HL-60 (cell line): ENCODE results near the gene CTNNA3.

Source experiments
- DNase-seq, 2 experiments: peaks; one replicate each; pipeline ENCODE4 v3.0.0-alpha.2; 2010 to 2020; ENCODE audit warnings: low read depth in 1 of 2, low spot score in 1 of 2
- H3K27ac ChIP-seq: fragments of 250-450 bp; sonication (Bioruptor Pico); replicated peaks from 2 replicates; pipeline ENCODE4 v1.5.1; 2020; ENCODE audit warnings: mild to moderate bottlenecking, moderate library complexity
- H3K27me3 ChIP-seq: fragments of 250-450 bp; sonication (Bioruptor Pico); 2 replicates; pipeline ENCODE4 v1.5.1; 2021; ENCODE audit warnings: mild to moderate bottlenecking, moderate library complexity; ENCODE audit not compliant: insufficient read depth, poor library complexity, severe bottlenecking
- H3K4me3 ChIP-seq: replicated peaks from 2 replicates; pipeline ENCODE4 v1.5.1; 2011; ENCODE audit warnings: mild to moderate bottlenecking, control low read depth, low read length; ENCODE audit not compliant: insufficient read depth
- GABPA ChIP-seq: IDR thresholded peaks from 2 replicates; pipeline ENCODE4 v1.6.1; 2012; ENCODE audit warnings: low read depth
- POLR2AphosphoS5 ChIP-seq: IDR thresholded peaks from 2 replicates; pipeline ENCODE4 v1.6.1; 2012; ENCODE audit warnings: low read depth
- SPI1 ChIP-seq: IDR thresholded peaks from 2 replicates; pipeline ENCODE4 v1.6.1; 2012; ENCODE audit warnings: low read depth, mild to moderate bottlenecking, borderline replicate concordance
- TF ChIP-seq, protein P1 (sequence below): IDR thresholded peaks from 2 replicates; pipeline ENCODE4 v1.6.1; 2012; ENCODE audit warnings: low read depth; ENCODE audit not compliant: insufficient replicate concordance
- TF ChIP-seq, protein P2 (sequence below): IDR thresholded peaks from one replicate; pipeline ENCODE4 v1.5.1; 2011; ENCODE audit warnings: low read length, control low read depth, inconsistent platforms; ENCODE audit not compliant: insufficient read depth

CTNNA3 gene

DNA sequence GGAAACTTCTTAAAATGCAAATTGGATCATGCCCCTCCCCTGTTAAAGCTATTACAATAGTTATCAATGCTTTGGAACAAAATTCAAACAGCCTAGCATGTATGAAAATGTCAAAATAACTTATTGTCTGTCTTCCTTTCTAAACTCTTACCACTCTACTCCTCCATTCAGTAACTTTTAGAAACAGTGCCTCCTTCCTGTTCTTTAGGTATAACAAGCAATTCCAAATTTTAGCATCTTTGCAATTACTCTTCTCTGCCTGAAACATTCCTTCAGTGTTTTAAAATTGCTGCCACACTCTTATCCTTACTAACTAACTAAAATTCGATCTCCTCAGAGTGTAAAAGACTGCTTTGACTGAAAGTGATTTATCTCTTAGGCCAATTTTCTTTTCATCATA, 1430.6 kb downstream of the CTNNA3 start:
- Histone ChIP-seq H3K27me3 (no peaks in the 10 kb centered on the region), H3K4me3 (no peak overlapping the region), H3K27ac (no peak overlapping the region)
- DNase-seq: no peak
- TF ChIP-seq, protein P1, sequence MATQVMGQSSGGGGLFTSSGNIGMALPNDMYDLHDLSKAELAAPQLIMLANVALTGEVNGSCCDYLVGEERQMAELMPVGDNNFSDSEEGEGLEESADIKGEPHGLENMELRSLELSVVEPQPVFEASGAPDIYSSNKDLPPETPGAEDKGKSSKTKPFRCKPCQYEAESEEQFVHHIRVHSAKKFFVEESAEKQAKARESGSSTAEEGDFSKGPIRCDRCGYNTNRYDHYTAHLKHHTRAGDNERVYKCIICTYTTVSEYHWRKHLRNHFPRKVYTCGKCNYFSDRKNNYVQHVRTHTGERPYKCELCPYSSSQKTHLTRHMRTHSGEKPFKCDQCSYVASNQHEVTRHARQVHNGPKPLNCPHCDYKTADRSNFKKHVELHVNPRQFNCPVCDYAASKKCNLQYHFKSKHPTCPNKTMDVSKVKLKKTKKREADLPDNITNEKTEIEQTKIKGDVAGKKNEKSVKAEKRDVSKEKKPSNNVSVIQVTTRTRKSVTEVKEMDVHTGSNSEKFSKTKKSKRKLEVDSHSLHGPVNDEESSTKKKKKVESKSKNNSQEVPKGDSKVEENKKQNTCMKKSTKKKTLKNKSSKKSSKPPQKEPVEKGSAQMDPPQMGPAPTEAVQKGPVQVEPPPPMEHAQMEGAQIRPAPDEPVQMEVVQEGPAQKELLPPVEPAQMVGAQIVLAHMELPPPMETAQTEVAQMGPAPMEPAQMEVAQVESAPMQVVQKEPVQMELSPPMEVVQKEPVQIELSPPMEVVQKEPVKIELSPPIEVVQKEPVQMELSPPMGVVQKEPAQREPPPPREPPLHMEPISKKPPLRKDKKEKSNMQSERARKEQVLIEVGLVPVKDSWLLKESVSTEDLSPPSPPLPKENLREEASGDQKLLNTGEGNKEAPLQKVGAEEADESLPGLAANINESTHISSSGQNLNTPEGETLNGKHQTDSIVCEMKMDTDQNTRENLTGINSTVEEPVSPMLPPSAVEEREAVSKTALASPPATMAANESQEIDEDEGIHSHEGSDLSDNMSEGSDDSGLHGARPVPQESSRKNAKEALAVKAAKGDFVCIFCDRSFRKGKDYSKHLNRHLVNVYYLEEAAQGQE: no peak
- no peak for TF ChIP-seq GABPA
- TF ChIP-seq, protein P2, sequence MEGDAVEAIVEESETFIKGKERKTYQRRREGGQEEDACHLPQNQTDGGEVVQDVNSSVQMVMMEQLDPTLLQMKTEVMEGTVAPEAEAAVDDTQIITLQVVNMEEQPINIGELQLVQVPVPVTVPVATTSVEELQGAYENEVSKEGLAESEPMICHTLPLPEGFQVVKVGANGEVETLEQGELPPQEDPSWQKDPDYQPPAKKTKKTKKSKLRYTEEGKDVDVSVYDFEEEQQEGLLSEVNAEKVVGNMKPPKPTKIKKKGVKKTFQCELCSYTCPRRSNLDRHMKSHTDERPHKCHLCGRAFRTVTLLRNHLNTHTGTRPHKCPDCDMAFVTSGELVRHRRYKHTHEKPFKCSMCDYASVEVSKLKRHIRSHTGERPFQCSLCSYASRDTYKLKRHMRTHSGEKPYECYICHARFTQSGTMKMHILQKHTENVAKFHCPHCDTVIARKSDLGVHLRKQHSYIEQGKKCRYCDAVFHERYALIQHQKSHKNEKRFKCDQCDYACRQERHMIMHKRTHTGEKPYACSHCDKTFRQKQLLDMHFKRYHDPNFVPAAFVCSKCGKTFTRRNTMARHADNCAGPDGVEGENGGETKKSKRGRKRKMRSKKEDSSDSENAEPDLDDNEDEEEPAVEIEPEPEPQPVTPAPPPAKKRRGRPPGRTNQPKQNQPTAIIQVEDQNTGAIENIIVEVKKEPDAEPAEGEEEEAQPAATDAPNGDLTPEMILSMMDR: no peak
- TF ChIP-seq SPI1: no peak
- TF ChIP-seq POLR2AphosphoS5: no peak

DNA sequence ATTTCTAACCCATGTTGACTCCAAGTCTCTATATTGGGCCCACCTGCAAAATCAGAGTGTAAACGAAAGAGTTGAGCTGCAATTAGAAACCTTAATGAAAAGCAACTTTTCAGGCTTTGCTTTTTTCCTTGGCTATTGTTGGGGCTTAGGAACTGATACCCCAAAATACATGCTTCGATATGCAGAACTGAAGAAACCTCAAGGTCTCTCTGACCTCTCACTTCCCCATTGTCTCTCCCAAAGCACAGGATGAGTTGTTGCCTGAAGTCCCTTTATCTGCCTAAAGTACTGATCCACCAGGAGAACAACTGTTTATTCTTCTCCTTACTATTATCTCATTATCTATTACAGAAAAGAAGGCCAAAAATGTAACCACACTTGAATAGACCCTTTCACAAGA, 1436.2 kb downstream of the CTNNA3 start:
- Histone ChIP-seq H3K27ac (no peak overlapping the region), H3K27me3 (no peaks in the 10 kb centered on the region), H3K4me3 (no peak overlapping the region)
- DNase-seq: no peak
- TF ChIP-seq POLR2AphosphoS5: no peak
- TF ChIP-seq, protein P1: no peak
- TF ChIP-seq, protein P2: no peak
- TF ChIP-seq SPI1: no peak
- no peak for TF ChIP-seq GABPA

DNA sequence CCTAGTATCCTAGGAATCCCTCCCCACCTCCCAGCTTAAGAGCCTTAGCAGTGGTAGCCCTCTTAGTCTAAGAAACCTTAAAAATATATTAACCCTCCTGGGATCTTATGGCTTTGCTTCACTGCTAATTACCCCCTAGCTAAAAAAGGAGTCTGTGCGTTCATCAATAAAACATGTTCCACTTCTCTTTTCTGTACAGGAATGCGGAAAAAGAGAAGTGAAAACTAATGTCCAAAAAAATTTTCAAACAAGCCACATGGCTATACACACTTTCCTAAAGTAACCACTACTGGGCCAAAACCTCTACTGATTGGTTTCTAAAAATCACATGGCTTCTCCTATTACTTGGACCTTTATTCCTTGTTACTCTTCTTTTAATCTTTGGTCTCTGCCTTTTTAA, 1437.3 kb downstream of the CTNNA3 start:
- H3K27me3 ChIP-seq: no peaks in the 10 kb centered on the region
- no peak overlapping the region for H3K27ac ChIP-seq
- peak; percentile 56; the same call in 1 of the 2 replicates for TF ChIP-seq SPI1
- TF ChIP-seq, protein P2: no peak
- DNase-seq: no peak
- no peak overlapping the region for H3K4me3 ChIP-seq

DNA sequence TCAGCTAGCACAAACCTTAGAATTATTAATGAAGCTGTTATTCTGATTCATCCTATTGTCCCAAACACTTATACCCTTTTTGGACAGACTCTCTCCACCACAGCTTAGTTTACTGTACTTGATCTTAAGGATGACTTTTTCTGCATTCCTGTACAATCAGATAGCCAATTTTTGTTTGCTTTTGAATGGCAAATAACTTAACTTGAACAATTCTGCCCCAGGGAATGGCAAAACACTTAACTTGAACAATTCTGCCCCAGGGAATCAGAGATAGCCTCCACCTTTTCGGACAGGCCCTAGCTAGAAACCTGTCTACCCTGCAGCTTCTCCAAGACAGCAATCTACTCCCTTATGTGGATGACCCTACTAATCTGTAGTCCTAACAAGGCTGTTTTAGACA, 1438.2 kb downstream of the CTNNA3 start:
- TF ChIP-seq GABPA: no peak
- no peak for TF ChIP-seq SPI1
- no peak for TF ChIP-seq POLR2AphosphoS5
- TF ChIP-seq, protein P2: no peak
- TF ChIP-seq, protein P1: no peak
- H3K4me3 ChIP-seq: no peak overlapping the region
- H3K27me3 ChIP-seq: no peaks in the 10 kb centered on the region
- DNase-seq: no peak
- no peak overlapping the region for H3K27ac ChIP-seq
